ENCODE results near the gene GPHN. TPM values are rescaled to one million over a fixed set of nuclear protein-coding genes. Genes with fewer than 3 reads are reported as not detected.

GPHN gene
- polyA plus RNA-seq, 1 donor (not counting 4 experiments of a cell fraction or from before 2014, with no cell fraction given) = 17.6 TPM

- no peak overlapping the region for H3K27ac ChIP-seq (ENCODE audit: control insufficient read depth, insufficient read depth, low read length)
- H4K20me1 ChIP-seq (ENCODE audit: control insufficient read depth, extremely low read depth, insufficient read depth, low read length) = no peaks in the 10 kb centered on the region
- H2AFZ ChIP-seq (ENCODE audit: control insufficient read depth, low read length) = no peak overlapping the region
- dilution Hi-C loops (cut with MboI; ENCODE audit: extremely low pct_ligation_motif_present, low sequenced_read_pairs) = no loop called here
- H3K9me1 ChIP-seq (ENCODE audit: control insufficient read depth, extremely low read depth, insufficient read depth, low read length) = no peaks in the 10 kb centered on the region
- H3K4me3 ChIP-seq (ENCODE audit: control insufficient read depth in 2 of 3, extremely low read depth in 1 of 3, insufficient read depth in 2 of 3, low read depth in 1 of 3, low read length in 3 of 3) = no peak overlapping the region
- no peak for TF ChIP-seq EZH2 (IDR thresholded peaks at IDR 0.05; ENCODE audit: low read length)
- no peak for TF ChIP-seq CTCF (optimal IDR thresholded peaks at IDR 0.05 in 1 of 3, IDR thresholded peaks at IDR 0.05 in 1 of 3, conservative IDR thresholded peaks at IDR 0.05 in 1 of 3; ENCODE audit: extremely low read depth in 1 of 3, insufficient read depth in 2 of 3, low read length in 3 of 3)
- no peaks in the 10 kb centered on the region for H3K79me2 ChIP-seq (ENCODE audit: control insufficient read depth, insufficient read depth, low read length)
- no peaks in the 10 kb centered on the region for H3K27me3 ChIP-seq (ENCODE audit: control insufficient read depth, extremely low read depth, insufficient read depth, low read length)
- no peak for DNase-seq (ENCODE audit: low read depth, low spot score)
- H3K36me3 ChIP-seq (ENCODE audit: control insufficient read depth in 2 of 2, extremely low read depth in 1 of 2, insufficient read depth in 2 of 2, low read length in 2 of 2) = no peaks in the 10 kb centered on the region
- no peaks in the 10 kb centered on the region for H3K9me3 ChIP-seq (ENCODE audit: control insufficient read depth, low read depth, low read length)
- H3K4me1 ChIP-seq (ENCODE audit: control insufficient read depth, extremely low read depth, insufficient read depth, low read length) = no peaks in the 10 kb centered on the region
- no peak overlapping the region for H3K4me2 ChIP-seq (ENCODE audit: control insufficient read depth, extremely low read depth, insufficient read depth, low read depth, low read length)
- no peak for FAIRE-seq
- H3K9ac ChIP-seq (ENCODE audit: control insufficient read depth, extremely low read depth, insufficient read depth, low read length) = no peak overlapping the region
Observed at GRCh38 chr14:66992776-66993175, 484.8 kb downstream of the GPHN start.

- DNase-seq (ENCODE audit: low read depth, low spot score) (no peak), FAIRE-seq (no peak)
- H4K20me1 ChIP-seq (ENCODE audit: control insufficient read depth, extremely low read depth, insufficient read depth, low read length) = no peaks in the 10 kb centered on the region
- H3K4me2 ChIP-seq (ENCODE audit: control insufficient read depth, extremely low read depth, insufficient read depth, low read depth, low read length) = no peak overlapping the region
- H3K4me3 ChIP-seq (ENCODE audit: control insufficient read depth in 2 of 3, extremely low read depth in 1 of 3, insufficient read depth in 2 of 3, low read depth in 1 of 3, low read length in 3 of 3) = no peak overlapping the region
- H3K4me1 ChIP-seq (ENCODE audit: control insufficient read depth, extremely low read depth, insufficient read depth, low read length) = no peaks in the 10 kb centered on the region
- no peaks in the 10 kb centered on the region for H3K36me3 ChIP-seq (ENCODE audit: control insufficient read depth in 2 of 2, extremely low read depth in 1 of 2, insufficient read depth in 2 of 2, low read length in 2 of 2)
- no peak overlapping the region for H3K9ac ChIP-seq (ENCODE audit: control insufficient read depth, extremely low read depth, insufficient read depth, low read length)
- H3K27me3 ChIP-seq (ENCODE audit: control insufficient read depth, extremely low read depth, insufficient read depth, low read length) = no peaks in the 10 kb centered on the region
- dilution Hi-C loops (cut with MboI; ENCODE audit: extremely low pct_ligation_motif_present, low sequenced_read_pairs) = no loop called here
- no peaks in the 10 kb centered on the region for H3K79me2 ChIP-seq (ENCODE audit: control insufficient read depth, insufficient read depth, low read length)
- H3K27ac ChIP-seq (ENCODE audit: control insufficient read depth, insufficient read depth, low read length) = no peak overlapping the region
- H3K9me1 ChIP-seq (ENCODE audit: control insufficient read depth, extremely low read depth, insufficient read depth, low read length) = no peaks in the 10 kb centered on the region
- no peaks in the 10 kb centered on the region for H3K9me3 ChIP-seq (ENCODE audit: control insufficient read depth, low read depth, low read length)
- no peak overlapping the region for H2AFZ ChIP-seq (ENCODE audit: control insufficient read depth, low read length)
- TF ChIP-seq EZH2 (IDR thresholded peaks at IDR 0.05; ENCODE audit: low read length) (no peak), CTCF (optimal IDR thresholded peaks at IDR 0.05 in 1 of 3, IDR thresholded peaks at IDR 0.05 in 1 of 3, conservative IDR thresholded peaks at IDR 0.05 in 1 of 3; ENCODE audit: extremely low read depth in 1 of 3, insufficient read depth in 2 of 3, low read length in 3 of 3) (no peak)
Observed at GRCh38 chr14:66993512-66993911, 485.6 kb downstream of the GPHN start.
